PC-9 (cell line): Measurements from ENCODE around the gene HPD.

Experiments
- CTCF ChIP-seq: fragments of 200-600 bp; sonication (generic); conservative IDR thresholded peaks from 2 replicates; pipeline ENCODE4 v1.6.1; 2017; ENCODE audit warnings: mixed run types, antibody characterized with exemption, mild to moderate bottlenecking, moderate library complexity
- EZH2 ChIP-seq: fragments of 200-600 bp; sonication (generic); IDR thresholded peaks from 2 replicates; pipeline ENCODE4 v1.8.0; 2017; ENCODE audit warnings: antibody characterized with exemption, low read depth

GRCh38 chr12:121857322-121858246 is 1.1 kb downstream of the HPD start:
- TF ChIP-seq CTCF: no peak
- TF ChIP-seq EZH2: no peak
